Stimulated activated CD8-positive, alpha-beta memory T cell treated with anti-CD3 and anti-CD28 coated beads, Interleukin-7, amount 100 ng/mL, for 48 hours (primary cell): ENCODE results near the gene IMMP2L.

ENCODE experiments used
- DNase-seq, 2 donors: peaks; one replicate each; pipeline ENCODE4 v3.0.0-alpha.2; 2020; ENCODE audit warnings: low read depth in 1 of 2; ENCODE audit errors: extremely low read depth in 1 of 2

The IMMP2L gene

DNA sequence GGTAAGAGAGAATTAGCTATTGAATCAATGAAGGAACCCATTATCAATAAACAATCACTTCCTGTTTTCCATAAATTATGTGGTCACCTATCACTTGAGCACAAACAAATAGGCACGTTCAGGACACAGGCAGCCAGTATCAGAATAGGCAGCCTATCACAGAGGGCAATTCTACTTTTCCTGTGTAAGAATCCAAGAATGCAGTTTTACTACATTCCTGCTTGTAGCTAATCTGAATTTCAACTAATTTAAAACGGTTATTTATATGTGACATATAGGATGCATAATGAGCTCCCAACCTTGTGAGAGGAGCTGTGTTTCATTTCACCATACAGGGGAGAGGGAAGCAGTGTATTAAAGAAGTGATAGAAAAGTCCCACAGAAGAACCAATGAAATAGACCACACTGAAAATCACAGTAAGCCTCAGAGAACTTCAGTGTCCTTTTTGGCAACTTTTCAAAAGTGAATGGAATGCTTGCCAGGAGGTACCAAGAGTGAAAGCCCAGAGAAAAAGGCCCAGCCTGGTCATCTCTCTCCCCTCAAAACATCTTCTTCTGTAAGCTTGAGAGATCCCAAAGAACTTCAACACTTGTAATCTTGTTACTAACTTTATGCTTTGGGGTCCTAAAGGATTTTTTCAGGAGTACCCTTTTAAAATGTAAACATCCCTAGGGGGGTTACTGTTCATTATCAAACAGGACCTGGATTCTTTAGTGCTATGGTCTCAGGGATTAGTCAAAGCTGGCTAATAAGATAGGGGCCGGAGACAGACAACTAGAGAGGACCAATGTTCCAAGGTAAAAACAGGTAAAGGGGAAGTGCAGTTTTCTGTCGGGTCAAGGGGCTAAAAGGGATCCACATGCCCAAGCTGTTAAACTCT lies 1.3 kb downstream of the IMMP2L start:
- no peak for DNase-seq

DNA sequence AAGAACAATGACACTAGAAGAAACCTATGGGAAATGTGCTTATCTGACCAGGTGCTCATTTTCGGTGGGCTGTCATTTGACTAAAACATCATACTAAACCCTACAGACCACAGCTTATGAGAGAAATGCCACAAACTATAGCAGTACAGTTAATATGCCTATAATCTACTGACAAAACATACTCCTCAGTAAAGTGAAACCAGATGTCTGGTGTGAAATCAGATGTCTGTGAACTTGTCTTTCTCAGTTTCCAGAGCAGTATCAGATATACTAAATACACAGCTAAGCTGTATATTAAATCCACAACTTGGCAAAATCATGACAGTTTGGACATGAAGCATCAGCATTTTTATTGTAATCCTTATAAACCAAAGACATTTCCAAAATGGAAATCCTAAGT lies 3.3 kb downstream of the IMMP2L start:
- no peak for DNase-seq

DNA sequence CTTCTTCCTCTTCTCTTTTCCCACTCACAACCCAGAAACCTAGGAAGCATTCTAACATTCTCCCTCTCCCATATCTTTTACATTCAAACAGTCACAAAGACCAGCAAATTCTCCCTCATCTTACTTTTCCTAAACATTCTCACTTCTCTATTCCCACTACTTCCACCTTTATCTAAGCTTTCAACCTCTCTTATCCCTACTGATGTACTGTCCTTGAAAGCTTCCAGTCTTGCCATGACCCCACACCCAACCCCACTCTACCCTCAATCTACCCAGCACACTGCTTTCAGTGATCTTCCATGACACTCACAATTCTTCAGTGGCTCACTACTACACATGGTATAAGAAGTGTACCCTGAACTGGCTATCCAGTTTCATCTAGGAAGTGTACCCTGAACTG lies 5.3 kb downstream of the IMMP2L start:
- DNase-seq, result no peak

DNA sequence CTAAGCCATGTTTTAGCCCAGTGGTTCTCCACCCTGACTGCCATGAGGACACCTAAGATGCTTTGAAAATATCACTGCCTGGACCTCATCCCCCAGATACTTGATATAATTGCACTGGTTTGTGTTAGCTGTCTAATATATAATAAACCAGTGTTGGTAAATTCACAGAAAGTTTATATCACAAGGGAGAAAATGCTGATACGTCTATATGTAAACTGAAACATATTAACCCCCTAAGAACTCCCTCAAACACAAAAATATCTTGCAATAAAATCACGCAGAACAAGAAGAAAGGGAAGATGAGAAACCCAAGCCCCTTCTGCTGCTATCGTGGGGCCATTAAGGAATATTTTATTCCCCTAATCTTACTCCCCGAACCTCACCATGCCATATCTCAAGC lies 8.2 kb downstream of the IMMP2L start:
- no peak for DNase-seq

DNA sequence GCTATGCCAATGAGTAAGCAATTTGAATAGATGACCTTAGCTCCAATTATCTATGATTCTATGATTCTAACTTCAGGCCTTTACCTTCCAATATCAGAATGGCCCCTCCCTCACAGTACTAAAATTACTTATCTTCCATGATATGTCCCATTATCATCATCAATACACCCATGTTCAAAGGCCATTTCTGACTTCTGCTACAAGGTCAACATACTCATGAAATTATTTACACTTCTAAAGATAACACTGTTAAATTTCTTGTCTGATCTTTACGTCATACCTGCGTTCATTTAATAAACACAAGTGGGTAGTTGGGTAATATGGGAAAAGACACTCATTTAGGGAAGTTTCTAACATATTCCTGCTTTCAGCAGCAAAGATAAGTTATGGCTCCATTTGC lies 21.2 kb downstream of the IMMP2L start:
- DNase-seq, result no peak

DNA sequence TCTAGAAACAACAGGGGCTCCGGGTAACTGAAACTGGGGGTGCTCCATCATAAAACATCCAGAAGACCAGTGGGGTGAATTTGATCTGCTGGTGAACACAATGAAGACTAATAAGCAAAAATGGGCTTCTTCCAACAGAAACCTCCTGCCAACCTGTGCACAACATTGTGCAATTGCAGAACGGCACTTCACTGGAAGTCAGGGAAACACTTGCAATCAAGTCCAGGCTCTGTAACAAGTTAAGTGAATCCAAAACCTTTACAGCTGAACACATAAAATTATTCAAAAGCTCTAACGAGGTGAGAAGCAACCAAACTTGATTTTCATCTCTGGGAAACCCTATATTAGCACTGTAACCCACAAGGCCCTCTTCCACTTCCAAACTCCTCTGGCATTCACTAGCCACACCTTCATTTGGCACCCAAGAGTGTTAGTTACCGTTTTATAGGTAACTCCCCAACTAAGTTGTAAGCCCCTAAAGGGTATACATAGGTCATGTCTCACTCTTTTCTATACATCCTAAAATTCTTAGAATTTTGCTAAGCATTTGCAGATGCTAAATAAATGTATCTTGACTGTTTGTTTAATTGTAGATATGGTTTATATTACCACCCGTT lies 22.0 kb downstream of the IMMP2L start:
- DNase-seq, result no peak

DNA sequence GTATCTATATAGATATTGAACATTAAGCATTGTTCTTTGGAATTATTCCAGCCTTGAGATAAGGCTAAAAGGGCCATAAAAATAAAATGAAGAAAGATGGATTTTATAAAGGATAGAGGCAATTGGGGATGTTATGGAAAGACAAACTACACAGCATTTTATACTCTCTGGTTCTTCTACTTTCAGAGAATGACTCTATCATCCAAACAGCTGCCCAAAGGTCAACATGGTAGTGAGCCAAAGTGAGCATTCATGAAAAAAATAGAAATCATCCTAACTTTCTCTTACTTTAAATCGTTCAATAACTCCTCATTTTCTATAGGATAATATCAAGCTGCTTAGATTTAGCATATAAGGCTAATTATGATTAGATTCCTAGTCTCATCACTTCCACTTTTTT lies 25.2 kb downstream of the IMMP2L start:
- no peak for DNase-seq

DNA sequence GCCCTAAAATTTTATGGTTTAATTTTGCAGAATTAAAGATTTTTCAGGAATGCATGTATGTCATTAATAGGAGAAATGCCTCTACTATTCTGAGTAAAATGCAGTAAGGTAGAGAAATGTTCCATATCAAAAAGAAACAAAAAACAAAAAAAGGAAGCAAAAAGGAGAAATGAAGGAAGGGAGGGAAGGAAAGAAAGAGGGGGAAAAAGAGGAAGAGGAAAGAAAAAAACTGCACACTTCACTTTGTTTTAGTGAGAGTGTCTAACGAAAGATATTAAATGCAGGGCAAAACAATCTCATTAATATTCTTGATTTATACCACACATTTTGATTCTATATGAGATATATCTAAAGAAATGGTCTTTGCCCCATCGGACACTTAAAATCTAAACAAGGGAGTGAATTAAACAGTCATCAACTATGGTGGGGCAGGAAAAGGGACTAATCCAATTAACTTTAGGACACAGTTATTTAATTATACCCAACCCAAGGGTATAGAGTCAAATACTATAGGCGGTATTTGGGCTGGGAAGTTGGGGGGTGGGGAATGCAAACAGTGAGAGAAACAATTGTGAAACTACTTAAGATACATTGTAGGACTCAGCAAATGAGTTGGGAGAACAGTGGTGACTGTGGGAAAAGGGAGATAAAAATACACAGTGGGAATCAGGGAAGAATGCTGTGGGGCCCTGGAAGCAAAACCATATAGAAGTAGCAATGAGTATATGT lies 27.0 kb downstream of the IMMP2L start:
- DNase-seq, result no peak

DNA sequence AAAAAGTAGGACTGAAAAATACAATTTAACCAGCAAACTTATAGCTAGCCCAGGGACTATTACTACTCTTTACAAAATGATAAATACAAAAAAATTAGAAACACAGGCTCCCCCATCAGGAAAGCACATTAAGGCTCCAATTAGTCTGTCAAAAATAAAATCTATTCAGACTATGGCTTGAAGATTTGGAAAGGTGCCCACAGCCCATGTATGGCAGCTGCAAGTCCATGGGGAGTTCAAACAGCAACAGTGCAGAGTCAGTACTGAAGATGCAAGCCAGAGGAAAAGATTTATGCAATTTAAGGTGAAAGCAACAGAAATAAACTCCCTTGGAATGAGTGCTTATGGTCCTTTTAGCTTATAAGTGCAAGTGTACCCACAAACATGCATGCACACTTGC lies 29.7 kb downstream of the IMMP2L start:
- DNase-seq, result no peak

DNA sequence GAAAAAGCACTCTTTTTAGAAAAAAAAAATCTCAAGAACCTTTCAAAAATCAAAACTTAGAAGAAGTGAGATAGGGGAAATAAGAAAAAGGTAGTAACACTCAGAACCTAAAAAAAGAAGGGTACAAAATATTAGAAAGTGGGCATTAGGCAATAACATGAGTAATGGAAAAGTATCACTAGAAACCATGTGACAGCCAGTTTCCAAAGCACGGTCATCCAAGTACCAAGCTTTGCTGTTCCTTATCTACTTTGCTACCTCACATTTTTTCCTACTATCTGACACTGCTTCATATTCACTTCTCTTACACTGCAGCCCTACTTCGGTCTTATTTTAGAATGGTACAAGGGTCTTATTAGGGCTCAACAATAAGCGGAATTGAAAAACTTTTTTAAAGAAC lies 30.3 kb downstream of the IMMP2L start:
- DNase-seq, result no peak

DNA sequence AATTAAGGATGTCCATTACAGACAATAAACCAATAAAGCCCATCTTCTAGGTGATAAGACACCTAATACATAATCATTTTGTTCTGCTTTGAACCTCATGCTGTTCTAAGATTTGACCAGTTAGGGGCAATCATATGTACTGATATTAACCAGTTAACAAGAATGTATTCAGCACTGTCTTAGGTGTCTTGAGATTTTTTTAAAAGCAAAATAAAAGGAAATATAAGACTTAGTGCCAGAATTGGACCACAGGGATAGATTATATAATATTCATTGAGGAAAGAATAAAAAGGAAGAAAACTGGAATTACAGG lies 32.0 kb downstream of the IMMP2L start:
- no peak for DNase-seq

DNA sequence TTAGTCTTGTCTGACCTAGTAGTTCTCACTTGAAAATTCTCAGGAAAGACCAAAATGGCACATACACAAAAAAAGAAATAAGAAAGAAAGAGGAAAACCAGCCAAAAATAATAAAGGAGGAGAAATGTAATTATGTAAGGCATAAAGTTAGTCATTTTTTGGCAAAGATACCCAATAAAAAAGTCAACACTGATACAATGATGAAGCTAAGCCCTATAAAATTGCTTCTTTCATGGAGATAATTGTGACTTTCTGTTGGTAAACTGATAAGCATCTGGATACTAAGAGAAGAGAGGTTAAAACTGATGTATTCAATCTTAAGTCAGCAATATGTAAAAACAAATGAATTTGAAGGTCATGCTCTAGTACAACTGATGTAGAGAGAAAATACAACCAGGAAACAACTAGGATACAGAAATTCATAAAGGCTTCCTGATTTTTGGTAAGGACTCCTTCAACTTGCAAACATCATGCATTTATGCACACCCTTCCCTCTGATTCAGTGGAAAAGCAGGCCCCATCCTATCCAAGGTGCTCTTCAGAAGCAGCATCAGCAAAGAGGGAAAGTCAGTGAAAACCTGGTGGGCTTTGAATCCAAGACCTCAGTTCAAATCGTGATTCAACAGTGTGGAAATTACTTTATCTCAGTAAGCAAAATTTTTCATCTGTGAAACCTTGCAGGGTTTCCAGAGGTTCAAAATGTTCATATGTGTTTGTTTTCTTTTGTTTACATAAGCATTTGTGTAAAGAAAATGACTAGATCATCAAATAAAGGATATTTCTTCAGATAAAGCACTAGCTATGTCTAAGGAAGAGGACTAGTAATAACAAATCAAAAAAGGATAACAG lies 32.6 kb downstream of the IMMP2L start:
- DNase-seq, result no peak

DNA sequence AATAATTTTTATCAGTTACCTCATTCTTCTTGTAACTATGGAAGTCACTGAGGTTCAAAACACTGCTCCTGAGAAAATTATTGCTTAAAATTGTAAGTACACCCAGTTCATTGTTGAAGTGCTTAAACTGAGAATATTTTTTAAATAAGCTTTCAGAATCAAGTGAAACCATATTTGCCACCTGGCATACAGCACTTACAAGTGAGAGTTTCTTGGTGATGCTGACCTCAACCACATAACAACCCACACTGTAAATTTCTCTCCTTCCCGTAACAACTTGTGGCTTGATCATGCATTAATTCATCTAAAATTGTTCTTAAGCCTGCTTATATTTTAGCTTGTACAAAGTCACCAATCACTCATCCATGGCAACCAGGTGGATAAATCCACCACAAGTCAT lies 34.0 kb downstream of the IMMP2L start:
- no peak for DNase-seq

DNA sequence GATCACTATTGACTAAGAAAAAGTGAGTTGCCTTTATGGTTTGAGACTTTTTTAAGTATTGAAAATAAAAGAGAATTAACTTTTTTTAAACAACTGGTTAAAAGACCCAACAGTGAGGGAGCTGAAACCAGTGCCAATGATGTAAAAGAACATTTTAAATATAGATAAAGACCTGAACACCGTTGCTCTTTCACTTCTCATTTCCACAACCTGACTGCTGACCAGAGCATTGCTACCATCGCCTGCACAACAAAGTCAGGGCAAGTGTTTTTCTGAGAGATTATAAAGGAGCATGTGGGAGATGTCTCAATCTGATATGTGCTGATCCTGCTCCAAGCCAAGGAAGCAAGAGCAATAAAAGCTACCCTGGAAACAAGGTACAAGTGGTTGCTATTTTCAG lies 34.7 kb downstream of the IMMP2L start:
- no peak for DNase-seq

DNA sequence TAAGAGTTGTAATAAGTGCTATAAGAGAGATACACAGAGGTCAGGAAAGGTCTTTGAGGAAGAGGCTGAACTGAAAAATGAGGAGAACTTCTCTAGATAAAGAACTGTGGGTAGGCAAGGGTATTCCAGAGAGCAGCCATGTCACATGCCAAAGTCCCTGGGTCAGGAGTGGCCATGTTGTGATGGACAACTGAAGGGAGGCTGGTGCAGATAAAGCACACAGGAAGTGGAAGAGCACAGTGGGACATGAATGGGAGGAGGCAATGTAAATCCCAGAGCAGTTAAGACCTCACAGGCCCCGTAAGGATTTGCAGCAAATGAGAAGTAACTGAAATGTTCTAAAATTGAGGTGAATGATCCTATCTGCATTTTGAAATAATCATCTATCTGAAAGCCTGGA lies 37.2 kb downstream of the IMMP2L start:
- no peak for DNase-seq

DNA sequence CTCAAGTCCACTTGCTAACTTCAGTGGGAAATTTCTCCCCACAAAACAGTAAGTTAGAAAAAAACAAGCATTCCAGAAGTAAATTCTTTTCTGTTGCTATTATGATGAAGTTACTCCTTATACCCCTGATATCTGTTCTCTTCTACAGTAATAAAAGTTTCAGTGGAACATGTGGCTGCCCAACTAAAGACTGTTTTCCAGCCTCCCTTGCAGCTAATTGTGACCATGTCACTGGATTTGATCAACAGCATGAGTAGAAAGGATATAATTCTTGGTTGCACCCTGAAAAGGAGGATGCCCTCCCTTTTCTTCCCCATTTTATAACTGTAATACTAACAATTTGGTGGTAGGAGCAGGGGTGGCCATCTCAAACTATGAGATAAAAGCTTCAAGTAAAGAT lies 40.6 kb downstream of the IMMP2L start:
- DNase-seq, result no peak

DNA sequence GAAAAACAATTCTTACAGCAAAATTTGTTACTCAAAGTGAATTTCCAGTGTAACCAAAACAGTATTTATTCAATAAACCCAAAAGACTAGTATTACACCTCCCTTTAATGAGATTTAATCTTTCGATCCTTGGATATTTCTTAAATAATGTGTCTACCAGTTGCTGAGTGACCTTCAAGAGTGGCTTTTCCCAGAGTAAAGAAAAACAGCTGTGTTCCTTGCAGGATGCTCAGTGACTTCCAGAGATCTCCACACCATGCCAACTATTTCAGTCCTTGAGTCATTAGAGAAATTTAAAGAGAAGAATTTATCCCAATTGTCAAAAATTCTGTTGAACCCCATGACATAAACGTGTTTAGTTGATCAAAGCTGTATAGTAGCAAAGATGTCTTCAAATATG lies 44.0 kb downstream of the IMMP2L start:
- no peak for DNase-seq

DNA sequence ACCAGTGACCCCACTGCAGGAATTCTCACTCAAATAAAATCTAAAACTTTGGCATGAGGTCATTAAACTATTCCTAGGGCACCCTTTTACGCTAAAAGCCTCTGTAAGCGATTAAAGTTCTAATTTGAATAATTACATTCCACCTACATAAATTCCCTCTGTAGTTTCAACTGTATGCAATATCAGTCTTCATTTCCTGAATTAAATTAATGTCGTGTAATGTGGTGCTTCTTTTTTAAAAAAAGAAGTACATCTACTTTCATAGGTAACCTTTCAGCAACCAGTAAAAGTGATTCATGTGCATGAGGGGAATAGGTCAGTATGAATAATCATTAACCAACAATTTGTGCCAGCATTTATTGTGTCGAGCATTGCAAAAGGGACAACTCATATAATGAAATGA lies 44.7 kb downstream of the IMMP2L start:
- no peak for DNase-seq

DNA sequence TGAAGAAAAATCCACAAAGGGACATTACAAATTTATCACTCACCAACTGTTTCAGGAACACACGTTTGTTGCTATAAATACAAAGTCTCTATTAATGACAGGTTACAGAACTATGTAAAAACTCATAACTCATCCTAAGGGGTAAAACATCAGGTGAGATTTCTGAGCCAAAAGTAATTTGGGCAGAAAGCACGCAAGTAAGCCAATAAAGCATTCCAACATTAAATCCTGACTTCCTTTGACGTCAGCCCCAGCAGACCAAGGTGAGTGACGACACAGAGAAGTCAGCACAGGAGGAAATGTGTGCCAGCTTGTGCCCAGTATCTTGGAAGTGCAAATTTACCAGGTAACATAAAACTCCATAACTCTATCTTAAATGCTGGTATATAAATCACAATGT lies 45.7 kb downstream of the IMMP2L start:
- no peak for DNase-seq

DNA sequence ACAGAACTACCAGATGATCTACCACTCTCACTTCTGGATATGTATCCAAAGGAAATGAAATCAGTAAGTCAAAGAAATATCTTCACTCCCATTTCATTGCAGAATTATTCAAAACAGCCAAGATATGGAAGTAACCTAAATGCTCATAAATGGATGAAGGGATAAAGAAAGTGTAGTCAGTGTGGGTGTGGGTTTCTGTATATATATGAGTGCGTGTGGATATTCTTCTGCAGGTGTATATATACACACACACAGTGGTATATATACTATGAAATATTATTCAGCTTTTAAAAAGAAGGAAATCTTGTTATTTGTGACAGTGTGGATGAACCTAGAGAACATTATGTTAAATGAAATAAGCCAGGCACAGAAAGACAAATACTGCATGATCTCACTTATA lies 48.7 kb downstream of the IMMP2L start:
- DNase-seq, result no peak

DNA sequence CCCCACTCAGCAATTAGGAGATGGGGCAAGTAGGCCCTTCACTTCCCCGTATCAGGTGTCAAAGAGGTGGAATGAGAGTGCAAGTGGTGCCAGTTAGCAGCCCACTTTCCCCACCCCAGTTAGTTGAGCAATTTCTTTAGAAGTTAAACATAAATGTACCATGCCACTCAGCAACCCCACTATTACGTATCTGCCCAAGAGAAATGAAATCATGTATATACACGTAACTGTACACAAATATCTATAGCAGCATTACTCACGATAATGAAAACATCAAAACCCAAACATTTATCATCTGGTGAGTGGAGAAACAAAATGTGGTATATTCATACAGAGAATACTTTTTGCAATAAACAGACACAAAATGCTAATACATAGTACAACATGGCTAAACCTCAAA lies 50.4 kb downstream of the IMMP2L start:
- no peak for DNase-seq
